NCI-H1436 (cell line): ENCODE data around the gene ADGRG4.

Experiments
- DNase-seq: peaks from one replicate; lab custom pipeline; 2025; lab: John Stamatoyannopoulos, UW

The ADGRG4 gene

DNA sequence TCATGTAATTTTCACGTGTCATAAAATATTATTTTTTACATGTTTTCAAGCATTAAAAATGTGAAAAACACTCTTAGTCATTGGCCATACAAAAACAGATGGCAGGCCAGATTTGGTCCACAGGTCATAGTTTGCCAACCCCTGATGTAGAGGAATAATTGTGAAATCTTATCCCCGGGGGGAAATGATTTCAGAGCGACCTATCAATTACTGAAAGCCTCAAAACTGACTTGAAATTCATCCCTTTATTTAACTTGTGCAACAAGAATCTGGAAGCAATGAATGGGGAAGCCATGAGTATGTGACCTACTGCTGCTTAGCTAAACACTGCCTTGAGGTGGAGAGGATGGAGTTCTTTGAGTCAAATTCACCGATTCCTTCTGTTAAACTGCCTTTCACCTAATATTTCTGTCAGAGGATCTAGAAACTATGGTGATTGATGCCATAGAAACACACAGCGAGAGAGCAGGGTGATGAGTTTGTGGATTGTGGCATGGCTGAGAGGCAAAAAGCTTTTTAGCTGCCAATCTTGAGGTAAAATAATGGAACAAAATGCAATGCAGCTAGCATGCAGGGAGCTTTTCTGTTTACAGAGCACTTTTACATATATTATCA is 156.6 kb downstream of the ADGRG4 start:
- DNase-seq = peak; percentile 16

DNA sequence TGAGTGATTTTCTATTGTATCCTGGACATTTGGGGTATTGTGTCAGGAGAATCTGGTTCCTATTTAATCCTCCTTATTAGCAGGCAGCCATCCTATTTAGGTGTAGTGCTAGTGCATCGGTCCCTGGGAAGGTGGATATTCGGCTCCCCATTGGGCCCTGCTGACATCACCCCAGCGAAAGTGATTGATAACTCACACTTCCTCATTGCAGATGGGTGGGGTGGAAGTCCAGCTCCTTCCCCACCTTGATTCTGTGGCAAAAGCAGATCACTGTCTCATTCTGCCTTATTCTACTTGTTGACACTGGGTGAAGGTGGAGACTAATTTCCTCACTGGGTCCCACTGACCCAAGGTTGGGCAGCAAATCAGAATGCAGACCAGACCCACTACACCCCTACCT is 163.8 kb downstream of the ADGRG4 start:
- DNase-seq = no peak
